GM18508 (cell line): ENCODE data around the gene OTUD4.

Experiments
- ATAC-seq: cut with Tn5 transposase; IDR thresholded peaks from one replicate; pipeline ENCODE4 v1.9.1; 2021; ENCODE audit warnings: moderate number of reproducible peaks; ENCODE audit not compliant: insufficient read depth, unreplicated experiment

OTUD4 gene

GRCh38 chr4:145131848-145132247, 48.5 kb downstream of the OTUD4 start:
- ATAC-seq = no peak

GRCh38 chr4:145130788-145131399, 49.5 kb downstream of the OTUD4 start:
- ATAC-seq = no peak

GRCh38 chr4:145130130-145130529, 50.3 kb downstream of the OTUD4 start:
- no peak for ATAC-seq

- no peak for ATAC-seq
Observed at GRCh38 chr4:145125396-145125795, 55.0 kb downstream of the OTUD4 start.

- no peak for ATAC-seq
Observed at GRCh38 chr4:145108128-145108527, 72.3 kb downstream of the OTUD4 start.

- ATAC-seq = no peak
Observed at GRCh38 chr4:145107126-145107525, 73.3 kb downstream of the OTUD4 start.

- no peak for ATAC-seq
Observed at GRCh38 chr4:145103496-145103895, 76.9 kb downstream of the OTUD4 start.

GRCh38 chr4:145102619-145103018, 77.8 kb downstream of the OTUD4 start:
- ATAC-seq = no peak

- no peak for ATAC-seq
Observed at GRCh38 chr4:145101091-145101490, 79.3 kb downstream of the OTUD4 start.

- no peak for ATAC-seq
Observed at GRCh38 chr4:145099653-145100052, 80.7 kb downstream of the OTUD4 start.

GRCh38 chr4:145098675-145099037, 81.7 kb downstream of the OTUD4 start:
- peak; percentile 17 for ATAC-seq

- ATAC-seq = peak; percentile 69
Observed at GRCh38 chr4:145097821-145098674, 82.3 kb downstream of the OTUD4 start, which contains the start of the genes ABCE1 and ANAPC10. Gene ABCE1, plus strand, starts transcription at chr4:145098311. Its CDS starts 6,102 bp downstream, at chr4:145104413. Gene ANAPC10, minus strand, starts transcription at chr4:145098196. Its CDS starts 2,097 bp downstream, at chr4:145096099.

GRCh38 chr4:145097331-145097820, 83.0 kb downstream of the OTUD4 start:
- peak; percentile 1 for ATAC-seq

- no peak for ATAC-seq
Observed at GRCh38 chr4:145093638-145094037, 86.8 kb downstream of the OTUD4 start.

- ATAC-seq = no peak
Observed at GRCh38 chr4:145090380-145090779, 90.0 kb downstream of the OTUD4 start.

GRCh38 chr4:145083891-145084605, 96.3 kb downstream of the OTUD4 start:
- no peak for ATAC-seq
